DMS 273 (cell line): Measurements from ENCODE around the gene ACAN.

Experiments used
- DNase-seq: peaks from one replicate; lab custom pipeline; 2025; ENCODE audit not compliant: unreplicated experiment; lab: John Stamatoyannopoulos, UW

The ACAN gene

DNA sequence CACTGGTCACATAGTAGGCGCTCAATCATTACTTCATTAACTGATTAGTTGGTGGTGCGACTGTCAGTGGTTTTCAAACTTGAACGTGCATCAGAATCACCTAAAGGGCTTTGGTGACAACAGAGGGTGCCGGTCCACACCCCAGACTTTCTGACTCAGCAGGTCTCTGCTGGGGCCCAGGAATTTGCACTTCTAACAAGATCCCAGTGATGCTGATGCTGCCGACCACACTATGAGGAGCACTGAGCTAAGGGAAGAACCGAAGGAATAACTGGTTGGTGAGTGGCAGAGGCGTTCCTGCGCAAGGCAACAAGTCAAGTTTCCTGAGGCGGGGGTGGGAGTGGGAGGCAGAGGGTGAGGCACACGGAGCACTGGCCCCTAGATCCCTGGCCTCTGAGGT, 73.3 kb downstream of the ACAN start:
- no peak for DNase-seq

DNA sequence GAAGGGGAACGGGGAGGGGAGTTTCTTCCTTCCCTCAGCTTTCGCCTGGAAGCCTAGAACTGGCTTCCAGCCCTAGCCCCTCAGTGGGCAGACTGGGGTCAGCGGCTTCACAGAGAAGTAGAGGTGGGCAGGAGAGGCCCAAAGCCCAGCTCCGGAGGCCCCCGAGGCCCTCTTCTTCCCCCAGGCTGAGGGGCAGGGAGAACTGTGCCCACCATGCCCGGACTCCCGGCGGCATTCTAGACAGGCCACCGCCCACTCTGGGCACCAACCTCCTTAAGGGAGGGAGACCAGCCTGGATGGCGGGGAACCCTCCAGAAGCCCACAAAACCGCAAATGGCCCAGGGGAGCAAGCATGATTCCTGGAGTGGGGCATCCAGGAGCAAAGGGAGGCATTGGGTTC, 74.2 kb downstream of the ACAN start:
- DNase-seq: no peak

DNA sequence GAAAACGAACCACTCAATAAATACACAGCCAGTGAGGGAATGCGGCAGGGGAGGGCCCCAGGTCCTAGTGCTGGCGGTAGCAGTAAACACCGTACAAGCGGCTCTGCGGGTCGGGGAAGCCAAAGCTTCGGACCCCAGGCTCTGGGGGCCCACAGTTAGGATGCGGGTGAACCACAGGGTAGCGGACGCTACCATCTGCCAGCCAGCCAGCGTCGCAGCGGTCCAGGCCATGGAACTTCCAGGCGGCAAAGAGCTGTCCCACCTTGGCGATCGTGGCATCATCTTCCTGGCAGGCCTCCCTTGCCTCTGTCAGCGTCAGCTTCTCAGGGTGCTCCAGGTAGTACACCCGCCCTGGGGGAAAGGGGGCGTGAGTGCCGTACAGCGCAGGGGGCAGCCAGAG, 74.7 kb downstream of the ACAN start:
- DNase-seq: no peak

DNA sequence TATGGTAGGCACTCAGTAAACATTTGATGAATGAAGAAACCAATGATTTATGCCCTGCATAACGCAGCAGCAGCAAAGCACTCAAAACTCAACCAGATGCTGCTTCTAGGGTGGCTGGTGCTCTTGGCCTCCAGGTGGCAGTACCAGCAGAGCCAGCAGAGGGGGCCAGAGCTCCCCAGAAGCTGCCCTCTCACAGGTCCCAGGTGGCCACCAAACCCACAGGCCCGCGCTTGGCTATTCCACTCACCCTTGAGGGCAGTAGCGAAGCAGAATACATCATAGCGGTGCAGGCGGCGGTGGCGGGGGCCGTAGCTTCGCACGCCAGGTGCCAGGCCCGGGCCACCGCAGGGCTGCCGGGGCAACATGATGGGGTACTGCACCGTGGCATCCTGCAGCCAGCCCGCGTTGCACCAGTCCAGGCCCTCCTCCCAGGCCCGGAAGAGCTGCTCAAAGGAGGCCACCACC, 75.5 kb downstream of the ACAN start:
- peak; percentile 86 for DNase-seq

DNA sequence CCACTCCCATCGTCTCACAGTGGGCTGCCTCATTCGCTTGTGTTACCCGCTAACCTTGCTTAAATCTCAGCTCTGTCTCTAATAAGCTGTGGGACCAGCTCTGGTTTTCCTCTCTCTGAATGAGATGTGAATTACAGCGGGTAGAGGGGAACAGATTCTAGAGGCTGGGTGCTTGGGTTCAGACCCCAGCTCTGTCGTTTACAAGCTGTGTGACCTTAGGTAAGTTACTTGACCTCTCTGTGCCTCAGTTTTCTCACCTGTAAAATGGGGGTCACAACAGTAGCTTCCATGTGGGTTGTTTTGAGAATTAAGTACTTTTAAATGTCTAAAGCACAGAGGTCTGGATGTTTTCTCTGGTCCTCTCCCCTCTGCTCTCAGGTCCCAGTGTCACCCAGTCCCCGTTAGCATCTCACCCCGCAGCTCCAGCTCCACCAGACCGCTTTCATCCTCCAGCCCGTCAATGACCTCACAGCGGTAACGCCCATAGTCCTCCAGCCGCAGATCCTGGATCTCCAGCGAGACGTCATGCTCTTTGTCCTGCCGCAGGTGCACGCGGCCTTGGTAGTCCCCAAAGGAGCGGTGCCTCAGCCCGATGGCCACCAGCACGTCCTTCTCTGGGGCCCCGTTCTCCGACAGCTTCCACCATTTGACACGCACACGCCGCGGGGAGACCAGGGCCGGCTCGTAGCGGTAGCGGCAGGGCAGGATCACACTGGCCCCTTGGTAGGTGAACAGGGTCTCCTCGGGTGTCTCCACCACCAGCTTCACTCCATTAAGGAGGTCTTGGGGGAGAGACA, 77.9 kb downstream of the ACAN start:
- no peak for DNase-seq

DNA sequence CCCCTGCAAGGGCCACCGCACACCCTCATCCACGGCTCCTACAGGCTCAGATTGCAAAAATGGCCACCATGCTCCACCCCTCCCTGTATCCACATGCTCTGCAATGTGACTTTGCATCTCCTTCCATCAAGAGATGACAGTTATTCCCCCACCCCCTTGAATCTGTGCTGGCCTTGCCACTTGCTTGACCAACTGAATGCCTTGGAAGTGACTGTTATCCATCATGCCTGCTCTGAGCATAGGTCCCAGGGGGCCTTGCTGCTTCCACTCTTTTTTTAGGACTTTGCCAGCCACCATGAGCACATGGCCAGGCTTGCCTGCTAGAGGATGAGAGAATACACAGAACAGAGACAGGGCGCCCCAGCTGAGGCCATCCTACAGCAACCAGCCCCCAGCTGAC, 78.5 kb downstream of the ACAN start:
- DNase-seq: no peak

DNA sequence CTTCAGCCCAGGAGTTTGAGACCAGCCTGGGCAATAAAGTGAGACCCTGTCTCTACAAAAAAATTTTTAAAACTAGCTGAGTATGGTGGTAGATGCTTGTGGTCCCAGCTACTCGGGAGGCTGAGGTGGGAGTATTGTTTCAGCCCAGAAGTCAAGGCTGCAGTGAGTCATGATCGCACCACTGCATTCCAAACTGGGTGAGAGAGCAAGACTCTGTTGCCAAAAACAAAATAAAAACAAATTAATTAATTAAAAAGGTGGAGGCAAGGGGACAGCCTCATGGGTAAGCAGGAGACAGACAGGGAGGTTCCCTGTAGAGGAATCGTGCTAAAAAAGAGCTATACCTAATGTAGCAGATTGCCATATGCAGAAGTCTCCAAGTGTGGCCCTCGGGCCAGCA, 79.5 kb downstream of the ACAN start:
- no peak for DNase-seq

DNA sequence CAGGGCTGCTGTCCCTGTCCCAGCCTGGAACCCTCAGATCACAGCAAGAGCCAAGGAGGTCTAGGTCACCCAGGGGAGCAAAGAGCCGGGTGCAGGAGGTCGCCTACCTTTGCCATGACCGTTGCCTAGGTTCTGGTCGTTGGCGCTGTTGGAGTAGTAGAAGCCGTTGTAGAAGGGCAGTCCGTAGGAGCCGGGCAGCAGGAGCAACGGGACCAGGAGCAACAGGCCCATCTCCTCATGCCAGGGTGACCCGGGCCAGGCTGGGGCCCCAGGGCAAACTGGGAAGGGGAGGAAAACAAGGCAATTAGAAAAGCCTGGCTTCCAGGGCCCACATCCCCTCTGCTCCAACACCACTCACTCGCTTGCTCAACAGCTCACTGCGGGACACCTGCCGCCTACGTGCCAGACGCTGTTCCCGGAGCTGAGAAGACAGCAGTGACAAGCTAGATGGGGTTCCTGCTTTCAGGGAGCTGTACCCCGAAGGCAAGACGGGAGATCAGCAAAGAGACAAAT, 83.9 kb downstream of the ACAN start:
- no peak for DNase-seq

DNA sequence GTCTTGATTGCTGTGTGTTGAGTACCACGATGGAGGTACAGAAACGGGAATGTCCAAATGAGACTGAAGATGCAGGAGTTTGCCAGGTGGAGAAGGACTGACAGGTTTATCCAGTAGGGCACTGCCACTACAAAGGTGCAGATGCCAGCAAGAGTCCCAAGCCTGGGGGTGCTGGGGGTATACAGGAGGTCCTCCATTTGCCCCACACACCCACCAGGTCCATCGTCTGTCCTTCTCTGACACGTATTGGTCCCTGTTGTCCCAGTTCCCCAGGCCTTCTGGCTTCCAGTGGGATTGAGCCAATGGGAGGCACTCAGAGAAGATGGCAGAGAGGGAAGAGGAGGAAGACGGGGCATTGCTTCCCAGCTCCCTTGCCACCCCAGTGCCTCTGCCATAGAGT, 85.5 kb downstream of the ACAN start:
- DNase-seq: no peak

DNA sequence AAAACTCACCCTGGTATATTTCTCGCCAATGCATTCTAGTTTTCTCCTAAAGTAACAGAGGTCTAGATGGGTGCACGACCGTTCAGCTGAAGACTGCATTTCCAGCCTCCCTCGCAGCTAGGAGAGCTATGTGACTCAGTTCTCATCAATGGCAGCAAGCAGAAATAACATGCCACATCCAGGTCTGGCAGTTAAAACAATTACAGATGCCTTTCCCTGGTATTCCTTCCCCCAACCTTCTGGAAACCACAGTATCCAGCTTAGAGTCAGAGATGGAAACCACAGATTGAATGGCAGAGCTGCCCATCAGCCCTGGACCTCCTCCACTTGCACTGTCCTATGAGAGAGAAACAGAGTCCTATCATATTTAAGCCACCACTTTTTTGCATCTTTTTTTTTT, 87.3 kb downstream of the ACAN start:
- no peak for DNase-seq

DNA sequence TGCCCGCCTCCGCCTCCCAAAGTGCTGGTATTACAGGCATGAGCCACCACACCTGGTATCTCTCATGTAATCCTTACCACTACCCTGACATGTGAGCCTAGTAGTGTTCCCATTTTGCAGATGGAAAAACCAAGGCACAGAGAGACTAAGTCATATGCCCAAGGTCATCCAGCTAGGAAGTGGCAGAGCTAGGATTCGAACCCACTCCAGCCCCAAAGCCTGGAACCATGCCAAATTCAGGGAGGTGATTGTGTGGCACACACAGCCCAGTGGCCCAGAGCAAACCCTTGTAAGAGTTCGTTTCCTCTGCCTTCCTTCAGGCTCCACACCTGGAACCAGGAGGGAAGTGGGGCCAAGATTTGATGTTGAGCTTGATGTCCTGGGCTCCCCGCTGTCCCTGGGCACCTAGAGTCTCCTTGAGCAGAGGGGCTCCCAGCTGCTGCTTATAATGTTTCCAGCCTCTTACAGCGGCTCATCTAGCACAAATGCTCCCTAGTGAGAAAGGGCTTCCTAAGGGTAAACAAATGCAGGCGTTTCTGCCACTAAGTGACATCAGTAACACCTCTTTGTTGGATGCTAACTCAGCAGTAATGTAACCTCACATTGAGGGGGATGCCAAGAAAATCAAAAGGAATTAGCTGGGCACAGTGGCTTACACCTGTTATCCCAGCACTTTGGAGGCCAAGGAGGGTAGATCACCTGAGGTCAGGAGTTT, 88.5 kb downstream of the ACAN start:
- DNase-seq: no peak

DNA sequence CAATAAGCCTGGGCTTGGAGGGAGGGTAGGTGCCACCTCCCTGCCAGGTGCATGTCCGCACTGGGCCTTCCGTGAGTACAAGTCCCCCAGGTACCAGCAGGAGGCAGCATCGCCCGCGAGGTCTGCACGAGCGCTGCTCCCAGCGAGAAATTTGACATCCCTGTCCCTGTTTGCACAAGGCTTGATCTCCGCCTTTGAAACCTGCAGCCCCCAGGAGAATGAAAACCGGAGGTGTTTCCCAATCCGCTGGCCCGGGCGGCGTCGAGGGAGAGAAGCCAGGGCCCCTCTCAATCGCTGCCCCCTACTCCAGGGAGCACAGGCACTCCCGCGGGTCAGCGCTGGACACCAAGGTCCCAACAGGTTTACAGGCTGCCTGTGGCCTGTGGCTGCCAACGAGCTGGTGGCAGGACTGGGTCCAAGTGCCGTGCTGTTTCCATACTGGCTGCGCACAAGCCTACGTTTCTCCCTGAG, 91.1 kb downstream of the ACAN start:
- DNase-seq: no peak

DNA sequence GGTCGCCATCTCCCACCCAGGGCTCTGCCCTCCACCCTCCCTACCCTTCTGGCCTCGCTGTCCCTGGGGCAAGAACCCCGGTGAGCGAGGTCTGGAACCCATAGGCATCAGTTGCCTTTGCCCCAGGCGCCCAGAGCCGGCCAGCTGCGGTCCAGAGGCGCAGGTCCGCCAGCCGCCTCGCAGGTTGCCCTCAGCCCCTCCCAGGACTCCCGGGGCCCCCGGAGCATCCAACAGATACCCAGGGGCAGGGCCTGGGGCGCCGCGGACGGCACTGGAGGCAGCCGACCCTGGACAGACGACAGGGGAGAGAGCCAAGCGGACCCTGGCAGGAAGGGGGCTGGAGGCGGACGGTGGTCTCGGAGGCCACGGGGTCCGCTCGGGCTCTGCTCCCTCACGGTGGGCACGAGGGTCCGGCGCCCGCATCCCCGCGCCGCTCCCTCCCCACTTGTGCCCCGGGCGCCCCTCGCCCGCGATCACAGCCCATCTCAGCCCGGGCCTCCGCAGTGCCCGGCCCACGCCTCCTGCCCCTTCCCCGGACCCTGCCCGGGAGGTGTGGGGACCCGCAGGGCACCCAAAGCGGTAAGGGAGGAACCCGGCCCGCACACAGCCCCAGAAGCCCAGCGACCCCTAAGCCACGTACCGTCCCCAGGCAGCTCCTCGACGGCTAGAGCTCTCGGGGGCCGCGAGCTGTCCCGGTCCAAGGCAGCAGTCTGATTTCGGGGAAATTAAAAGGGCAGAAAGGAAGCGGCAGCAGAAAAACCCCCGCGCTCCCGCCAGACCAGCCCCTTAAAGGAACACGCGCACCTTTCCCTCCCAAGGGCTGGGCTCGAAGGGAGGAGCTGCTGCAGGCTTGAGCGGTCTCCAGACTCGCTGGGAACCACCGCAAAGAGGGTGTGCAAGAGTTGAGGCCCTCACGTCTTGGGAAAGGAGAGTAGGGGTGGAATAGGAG, 91.9 kb downstream of the ACAN start, which contains the start of gene HAPLN3:
Gene HAPLN3 (minus strand): TSS at position 726 of the 949 bp plus-strand sequence. CDS start 8,246 bp downstream, outside the sequence.
- no peak for DNase-seq

DNA sequence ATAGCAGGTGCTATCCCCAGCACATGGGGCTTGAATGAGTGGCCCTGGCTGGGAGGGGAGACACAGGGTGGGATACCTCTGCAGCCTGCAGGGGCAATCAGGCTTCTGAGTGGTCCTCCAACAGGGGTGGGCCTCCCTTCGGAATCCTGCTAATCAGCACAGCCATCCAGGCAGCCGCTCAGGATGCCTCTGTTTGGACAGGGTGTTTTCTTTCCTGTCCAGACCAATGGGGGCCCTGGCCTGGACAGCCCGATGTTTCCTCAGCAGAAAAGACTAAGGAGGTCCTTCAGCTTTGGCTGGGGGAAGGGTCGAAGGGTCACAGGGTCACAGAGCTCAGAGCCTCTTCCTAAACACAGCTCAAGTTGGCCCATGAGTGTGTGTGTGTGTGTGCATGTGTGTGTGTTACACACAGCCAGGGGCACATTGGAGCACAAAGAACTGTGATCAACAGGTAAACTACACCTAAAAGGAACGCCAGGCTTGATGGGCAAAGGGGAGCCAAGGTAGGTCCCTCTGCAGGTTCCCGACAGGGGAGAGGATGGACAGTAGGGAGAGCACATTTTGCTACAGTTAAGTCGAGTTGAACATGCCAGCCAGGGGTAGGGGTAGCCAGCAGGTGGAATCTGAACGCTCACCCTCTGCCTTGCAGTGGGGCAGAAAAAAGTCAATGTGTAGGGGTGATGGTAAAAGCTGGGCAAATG, 93.2 kb downstream of the ACAN start:
- DNase-seq: no peak

DNA sequence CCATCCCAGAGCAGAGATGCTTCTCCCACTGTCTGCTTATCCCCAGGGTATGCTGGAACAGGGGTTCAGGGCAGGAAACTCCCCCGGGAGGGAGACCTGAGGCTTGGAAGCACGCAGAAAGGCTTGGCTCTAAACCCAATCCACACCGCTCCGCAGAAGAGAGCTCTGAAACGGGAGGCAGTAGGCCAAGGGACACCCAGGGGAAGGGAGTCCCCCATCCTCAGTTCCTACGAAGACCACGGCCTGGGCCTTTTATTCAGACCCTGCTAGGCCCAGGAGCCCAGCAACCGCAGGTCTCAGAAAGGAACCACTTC, 93.9 kb downstream of the ACAN start:
- no peak for DNase-seq

DNA sequence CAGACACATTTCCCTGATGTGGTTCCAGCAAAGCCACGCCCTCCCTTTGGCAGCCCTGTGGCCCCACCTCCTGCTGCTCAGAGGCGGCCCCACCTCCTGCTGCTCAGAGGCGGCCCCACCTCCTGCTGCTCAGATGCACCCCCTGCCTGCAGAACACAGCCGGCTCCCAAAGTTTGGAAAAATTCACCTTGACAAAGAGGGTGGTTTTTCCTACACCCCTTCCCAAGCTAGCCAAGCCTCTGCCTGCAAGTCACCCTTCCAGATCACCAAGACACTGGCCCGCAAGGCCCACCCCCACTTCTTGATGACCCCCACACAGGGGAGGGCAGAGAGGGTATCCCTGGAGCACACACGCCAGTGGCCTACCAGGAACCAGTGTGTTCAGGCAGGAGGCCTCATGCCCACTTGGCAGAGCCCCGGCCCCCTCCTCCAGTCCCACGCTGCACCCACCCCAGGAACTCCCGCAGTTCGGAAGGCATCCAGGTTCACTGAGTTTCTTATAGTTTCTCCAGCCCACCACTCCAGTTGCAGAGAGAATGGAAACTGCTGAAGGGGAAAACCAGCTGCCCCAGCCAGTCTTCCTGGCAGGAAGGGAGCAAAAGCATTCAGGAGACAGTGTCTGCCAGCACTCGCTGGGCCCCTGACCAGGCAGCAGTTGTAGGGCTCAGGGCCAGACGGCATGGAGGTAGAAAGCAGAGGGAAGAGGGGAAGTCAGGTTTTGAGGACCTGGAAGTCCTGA, 94.4 kb downstream of the ACAN start:
- peak; percentile 80 for DNase-seq

DNA sequence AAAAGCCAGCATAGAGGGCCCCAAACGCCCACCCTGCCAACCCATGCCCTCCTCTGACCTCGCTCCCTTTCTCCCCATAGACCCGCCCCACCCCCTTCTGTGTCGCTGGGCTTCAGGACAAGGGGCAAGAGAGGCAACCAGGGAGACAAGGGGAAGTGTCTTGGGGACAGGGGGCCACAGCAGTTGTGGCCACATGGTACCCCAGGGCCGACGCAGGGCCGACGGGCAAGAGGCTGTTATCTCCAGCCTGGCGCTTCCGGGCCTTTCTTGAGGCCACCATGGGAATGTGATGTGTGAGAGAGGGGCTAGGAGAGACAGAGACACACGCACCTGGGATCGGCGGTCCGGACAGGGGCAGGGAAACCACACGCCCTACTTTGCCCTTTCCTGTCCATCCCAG, 95.5 kb downstream of the ACAN start:
- DNase-seq: no peak

DNA sequence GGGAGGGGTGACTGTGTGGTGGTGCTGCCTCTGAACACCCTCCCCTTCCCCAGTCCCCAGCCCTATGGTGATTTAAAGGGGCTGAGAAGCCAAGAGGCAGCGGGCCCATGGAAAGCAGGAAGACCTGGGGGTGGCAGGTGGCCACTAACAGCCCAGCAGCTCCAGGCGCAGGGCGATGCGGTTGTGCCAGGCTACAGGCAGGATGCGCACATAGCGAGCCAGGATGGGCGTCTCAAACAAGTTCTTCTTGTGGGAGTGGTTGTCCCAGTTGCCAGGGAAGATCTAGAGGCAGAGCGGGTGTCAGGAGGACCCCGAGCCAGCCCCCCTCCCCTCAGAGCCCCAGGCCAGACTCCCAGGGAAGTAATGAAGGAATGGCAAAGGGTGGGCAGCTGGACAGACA, 96.0 kb downstream of the ACAN start:
- no peak for DNase-seq

DNA sequence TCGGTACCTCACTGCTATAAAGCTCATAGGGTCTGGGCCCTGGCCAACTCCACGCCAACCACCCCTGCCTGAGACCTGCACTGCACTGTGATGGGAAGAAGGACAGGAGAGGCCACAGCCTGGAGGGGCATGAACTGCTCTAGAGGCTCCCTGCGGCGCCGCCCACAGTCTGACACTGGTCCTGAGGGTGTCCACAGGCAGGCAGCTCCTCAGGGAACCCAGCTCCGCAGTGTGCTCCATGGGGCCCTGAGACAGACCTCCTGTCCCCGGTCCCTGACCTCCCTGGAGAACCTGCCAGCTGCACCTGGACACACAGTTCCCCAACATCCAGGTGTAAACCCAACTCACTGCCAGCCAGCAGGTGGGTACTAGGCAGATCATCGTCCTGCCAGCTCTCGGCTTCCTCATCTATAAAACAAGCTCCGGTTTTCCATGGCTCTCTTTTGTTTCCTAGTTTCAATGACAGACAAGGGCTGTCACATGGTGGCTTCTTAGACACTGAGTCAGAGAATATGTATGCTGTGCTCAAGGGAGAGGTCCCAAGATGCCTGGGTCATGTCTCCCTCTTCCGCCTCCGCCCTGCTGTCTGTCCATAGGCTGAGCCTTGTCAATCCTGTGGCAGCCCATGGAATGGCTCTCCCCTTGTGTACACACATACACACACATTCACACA, 97.2 kb downstream of the ACAN start:
- DNase-seq: no peak
